Right lobe of liver (tissue), 4 donors: Measurements from ENCODE around the gene FLII.

Experiments used
- CTCF ChIP-seq, 4 donors: fragments of 200-600 bp in 3 of 4; fragments of 450-650 bp in 1 of 4; IDR thresholded peaks; one replicate each; pipeline versions ENCODE4 v1.5.1 to v1.8.0; 2016 to 2022; ENCODE audit warnings: antibody characterized with exemption in 4 of 4, mild to moderate bottlenecking in 2 of 4
- POLR2A ChIP-seq: fragments of 450-650 bp; IDR thresholded peaks from one replicate; pipeline ENCODE4 v1.6.1; 2017; ENCODE audit warnings: antibody characterized with exemption, mild to moderate bottlenecking
- donor health status: DM: no; HTN: no; CAD: no.
- donor health status: DM: no; HTN: no; CAD: no.
- donor health status: DM: no; HTN: yes; CAD: no.

- no peak for TF ChIP-seq CTCF (IDR thresholded peaks at IDR 0.05)
- TF ChIP-seq POLR2A, result no peak
These were observed 3.5 kb downstream of the FLII start for GRCh38 chr17:18254888-18255649.
